PC-9 (cell line): ENCODE measurements around the gene CCDC158. TPM values are rescaled to one million over a fixed set of nuclear protein-coding genes. Genes with fewer than 3 reads are reported as not detected.

ENCODE experiments used
- BruUV-seq: library from RNA; stranded (reverse); fragments of 400-500 nt; replicated peaks from 2 replicates; lab custom pipeline; 2021; lab: Mats Ljungman, UMichigan
- CTCF ChIA-PET: fragments of 300-600 bp; sonication (Branson Sonifier 250); formaldehyde crosslinking; loops from one replicate; lab custom pipeline; 2022; ENCODE audit warnings: antibody characterized with exemption; lab: Charles Lee
- POLR2A ChIA-PET: fragments of 300-600 bp; sonication (Branson Sonifier 250); formaldehyde crosslinking; loops from one replicate; lab custom pipeline; 2022; ENCODE audit warnings: antibody characterized with exemption; ENCODE audit not compliant: unreplicated experiment; lab: Charles Lee
- DNase-seq, 2 experiments: peaks; one replicate each; pipeline versions ENCODE4 v3.0.0 to v3.0.0-alpha.2; 2015 to 2022; ENCODE audit warnings: mixed read lengths in 1 of 2
- H2AFZ ChIP-seq: fragments of 200-600 bp; sonication (generic); 2 replicates; pipeline ENCODE4 v1.8.1; 2017; ENCODE audit warnings: antibody characterized with exemption
- H3F3A ChIP-seq: fragments of 200-600 bp; sonication (generic); 2 replicates; pipeline ENCODE4 v1.8.1; 2017; ENCODE audit warnings: antibody characterized with exemption, mild to moderate bottlenecking, low read depth; ENCODE audit not compliant: insufficient read depth
- H3K27ac ChIP-seq: fragments of 200-600 bp; sonication (generic); 2 replicates; pipeline ENCODE4 v1.6.1; 2016; ENCODE audit warnings: mixed run types
- H3K27me3 ChIP-seq: fragments of 200-600 bp; sonication (generic); 2 replicates; pipeline ENCODE4 v1.6.1; 2016; ENCODE audit warnings: low read depth, mixed run types; ENCODE audit not compliant: insufficient read depth
- H3K36me3 ChIP-seq: fragments of 200-600 bp; sonication (generic); 2 replicates; pipeline ENCODE4 v1.6.1; 2016; ENCODE audit warnings: low read depth, mixed run types
- H3K4me1 ChIP-seq: fragments of 200-600 bp; sonication (generic); replicated peaks from 2 replicates; pipeline ENCODE4 v1.6.1; 2016; ENCODE audit warnings: mixed run types; ENCODE audit not compliant: insufficient read depth
- H3K4me2 ChIP-seq: fragments of 200-600 bp; sonication (generic); 2 replicates; pipeline ENCODE4 v1.6.1; 2017; ENCODE audit warnings: mixed run types
- H3K4me3 ChIP-seq: fragments of 200-600 bp; sonication (generic); 2 replicates; pipeline ENCODE4 v1.6.1; 2016; ENCODE audit warnings: mixed run types
- H3K79me2 ChIP-seq: fragments of 200-600 bp; sonication (generic); 2 replicates; pipeline ENCODE4 v1.6.1; 2017; ENCODE audit warnings: low read depth, mixed run types
- H3K9me2 ChIP-seq: fragments of 200-600 bp; sonication (generic); 2 replicates; pipeline ENCODE4 v1.8.1; 2017; ENCODE audit warnings: mild to moderate bottlenecking; ENCODE audit not compliant: insufficient read depth
- H3K9me3 ChIP-seq: fragments of 200-600 bp; sonication (generic); 2 replicates; pipeline ENCODE4 v1.8.1; 2016; ENCODE audit warnings: low read depth; ENCODE audit not compliant: insufficient read depth
- H4K20me1 ChIP-seq: fragments of 200-600 bp; sonication (generic); 2 replicates; pipeline ENCODE4 v1.8.1; 2017; ENCODE audit not compliant: insufficient read depth
- CTCF ChIP-seq: fragments of 200-600 bp; sonication (generic); conservative IDR thresholded peaks from 2 replicates; pipeline ENCODE4 v1.6.1; 2017; ENCODE audit warnings: mixed run types, antibody characterized with exemption, mild to moderate bottlenecking, moderate library complexity
- EZH2 ChIP-seq: fragments of 200-600 bp; sonication (generic); IDR thresholded peaks from 2 replicates; pipeline ENCODE4 v1.8.0; 2017; ENCODE audit warnings: antibody characterized with exemption, low read depth
- intact Hi-C: fragments of 100-400 bp; cut with micrococcal nuclease; formaldehyde crosslinking; loops from one replicate; pipeline ENCODE4 v1.10.0; 2022; ENCODE audit not compliant: unreplicated experiment
- total RNA-seq: library from RNA; stranded (reverse); gene quantifications from 2 replicates; pipeline ENCODE4 v1.2.3, GENCODE V29; 2021

CCDC158 gene
- total RNA-seq, 1 experiment from 2014 or later = not detected

DNA sequence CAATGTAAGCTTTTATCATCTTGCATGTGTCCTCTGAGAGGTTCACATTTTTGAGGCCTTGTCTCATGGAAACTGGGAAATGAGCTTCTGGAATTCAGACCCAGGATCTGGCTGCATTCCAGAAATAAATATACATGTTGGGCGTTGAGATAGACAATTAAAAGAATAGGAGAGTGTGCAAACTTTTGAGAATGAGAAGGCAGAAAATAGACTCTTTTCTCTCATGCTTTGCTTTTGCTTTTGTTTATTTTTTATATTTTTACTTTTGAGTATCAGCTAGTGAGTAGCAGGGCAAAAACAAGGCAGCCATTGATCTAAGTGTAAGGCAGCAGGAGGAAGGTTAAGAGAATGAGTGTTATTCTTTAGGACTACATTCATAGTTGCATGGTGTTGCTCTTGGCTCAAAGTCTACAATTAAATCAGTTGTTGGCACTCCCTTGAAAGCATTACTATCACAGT, 26.5 kb upstream of the CCDC158 start:
- H3K36me3 ChIP-seq = no peaks in the 10 kb centered on the region
- DNase-seq = no peak
- H3K9me2 ChIP-seq = no peaks in the 10 kb centered on the region
- no peak for TF ChIP-seq CTCF
- BruUV-seq = no TSS peak
- no peaks in the 10 kb centered on the region for H3K79me2 ChIP-seq
- H2AFZ ChIP-seq = no peak overlapping the region
- H3K4me2 ChIP-seq = no peak overlapping the region
- CTCF ChIA-PET = no interaction called here
- H3K27me3 ChIP-seq = no peaks in the 10 kb centered on the region
- POLR2A ChIA-PET = interaction anchor here (0.6 kb wide), 1 partner anchor 14 kb away, joined by 31 read pairs; no protein-coding TSS in a partner anchor
- H3K4me1 ChIP-seq = no peaks in the 10 kb centered on the region
- no peak overlapping the region for H3K27ac ChIP-seq
- H3K9me3 ChIP-seq = no peaks in the 10 kb centered on the region
- H3F3A ChIP-seq = no peaks in the 10 kb centered on the region
- H3K4me3 ChIP-seq = no peak overlapping the region
- intact Hi-C loops = no loop called here
- H4K20me1 ChIP-seq = no peaks in the 10 kb centered on the region

DNA sequence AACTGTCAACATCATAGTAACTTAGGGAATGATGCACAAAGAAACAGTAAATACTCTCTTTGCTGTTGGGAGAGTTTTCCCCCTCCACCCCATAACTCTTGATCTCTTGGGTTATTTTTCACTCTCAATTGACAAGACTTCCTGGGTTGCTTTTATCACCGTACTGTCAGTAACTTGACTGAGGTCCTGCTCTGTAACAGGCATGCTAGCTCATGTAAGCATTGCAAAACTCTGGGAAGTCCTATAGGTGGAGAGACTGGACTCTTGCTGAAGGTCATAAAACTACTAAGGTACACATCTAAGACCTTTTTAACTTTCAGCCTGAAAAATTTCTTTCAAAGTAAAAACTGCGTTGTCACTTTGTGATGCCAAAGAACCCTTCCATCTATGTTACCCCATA, 25.0 kb upstream of the CCDC158 start:
- Histone ChIP-seq H3K4me1 (no peaks in the 10 kb centered on the region), H4K20me1 (no peaks in the 10 kb centered on the region), H3K9me3 (no peaks in the 10 kb centered on the region), H3K4me2 (no peak overlapping the region), H3K79me2 (no peaks in the 10 kb centered on the region), H2AFZ (no peak overlapping the region), H3K36me3 (no peaks in the 10 kb centered on the region), H3F3A (no peaks in the 10 kb centered on the region), H3K27ac (no peak overlapping the region), H3K27me3 (no peaks in the 10 kb centered on the region), H3K4me3 (no peak overlapping the region), H3K9me2 (no peaks in the 10 kb centered on the region)
- no peak for DNase-seq
- intact Hi-C loops = no loop called here
- no TSS peak for BruUV-seq
- CTCF ChIA-PET = no interaction called here
- TF ChIP-seq CTCF (no peak), EZH2 (no peak)
- POLR2A ChIA-PET = no interaction called here

DNA sequence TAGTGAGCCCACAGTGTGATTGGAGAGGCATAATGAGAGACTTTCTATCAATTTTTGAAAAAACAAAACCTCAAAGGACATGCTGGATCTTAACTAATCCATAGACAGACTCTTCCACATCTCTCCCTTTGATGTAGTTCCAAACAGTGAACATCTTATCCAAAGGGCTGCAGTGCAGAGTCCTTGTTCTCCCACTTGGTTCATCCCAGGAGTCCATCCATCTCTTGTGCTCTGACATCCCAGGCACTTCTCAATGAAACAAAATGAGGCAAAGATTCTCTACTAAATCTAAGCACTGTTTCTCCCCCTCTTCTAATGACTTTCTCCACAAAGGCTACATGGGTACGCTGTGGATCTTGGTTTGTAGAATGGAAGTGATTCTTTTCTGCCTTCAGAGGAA, 22.4 kb upstream of the CCDC158 start:
- Histone ChIP-seq H3K4me2 (no peak overlapping the region), H3F3A (no peaks in the 10 kb centered on the region), H2AFZ (no peak overlapping the region), H3K4me3 (no peak overlapping the region), H3K27ac (no peak overlapping the region), H3K79me2 (no peaks in the 10 kb centered on the region), H3K27me3 (no peaks in the 10 kb centered on the region), H3K4me1 (no peaks in the 10 kb centered on the region), H4K20me1 (no peaks in the 10 kb centered on the region), H3K36me3 (no peaks in the 10 kb centered on the region), H3K9me2 (no peaks in the 10 kb centered on the region), H3K9me3 (no peaks in the 10 kb centered on the region)
- BruUV-seq = no TSS peak
- no peak for DNase-seq
- intact Hi-C loops = no loop called here
- TF ChIP-seq CTCF (no peak), EZH2 (no peak)
- ChIA-PET POLR2A (no interaction called here), CTCF (no interaction called here)
